GM19025 (cell line): ENCODE results near the gene PXMP4.
"Not testable (repeated sequence)": the region's sequence is repeated elsewhere in the genome, so short reads cannot be mapped to it uniquely, and the experiment has no call there.

Experiments
- ATAC-seq: cut with Tn5 transposase; IDR thresholded peaks from one replicate; pipeline ENCODE4 v1.9.1; 2021; ENCODE audit warnings: mild to moderate bottlenecking, low read depth, moderate library complexity; ENCODE audit not compliant: unreplicated experiment

The PXMP4 gene

GRCh38 chr20:33719989-33720709, at the start of gene PXMP4:
Gene PXMP4, minus strand, starts transcription at chr20:33720310. Its CDS starts 103 bp downstream, at chr20:33720207.
- peak; percentile 97 for ATAC-seq

- ATAC-seq: no peak
These were observed 48.9 kb upstream of the PXMP4 start for GRCh38 chr20:33769043-33769442.

GRCh38 chr20:33767777-33768138, 47.6 kb upstream of the PXMP4 start:
- no peak for ATAC-seq

- no peak for ATAC-seq
These were observed 46.6 kb upstream of the PXMP4 start for GRCh38 chr20:33766686-33767085.

GRCh38 chr20:33765592-33765991, 45.5 kb upstream of the PXMP4 start:
- ATAC-seq: no peak

GRCh38 chr20:33765099-33765498, 45.0 kb upstream of the PXMP4 start:
- no peak for ATAC-seq

GRCh38 chr20:33761698-33762250, 41.7 kb upstream of the PXMP4 start:
- no peak for ATAC-seq

- ATAC-seq: no peak
These were observed 37.3 kb upstream of the PXMP4 start for GRCh38 chr20:33757458-33757857.

GRCh38 chr20:33757046-33757445, 36.9 kb upstream of the PXMP4 start:
- ATAC-seq: no peak

- not testable (repeated sequence) for ATAC-seq
These were observed 35.9 kb upstream of the PXMP4 start for GRCh38 chr20:33755936-33756490.

GRCh38 chr20:33753763-33754162, 33.7 kb upstream of the PXMP4 start:
- ATAC-seq: no peak

GRCh38 chr20:33753143-33753542, 33.0 kb upstream of the PXMP4 start:
- no peak for ATAC-seq

GRCh38 chr20:33751775-33752174, 31.7 kb upstream of the PXMP4 start:
- ATAC-seq: no peak

GRCh38 chr20:33746325-33746998, 26.4 kb upstream of the PXMP4 start:
- no peak for ATAC-seq

- no peak for ATAC-seq
These were observed 24.8 kb upstream of the PXMP4 start for GRCh38 chr20:33744773-33745385.

- ATAC-seq: no peak
These were observed 24.1 kb upstream of the PXMP4 start for GRCh38 chr20:33744181-33744580.

GRCh38 chr20:33740189-33740588, 20.1 kb upstream of the PXMP4 start:
- ATAC-seq: no peak

GRCh38 chr20:33739493-33739892, 19.4 kb upstream of the PXMP4 start:
- ATAC-seq: no peak

- no peak for ATAC-seq
These were observed 16.9 kb upstream of the PXMP4 start for GRCh38 chr20:33736962-33737361.

GRCh38 chr20:33733654-33734576, 13.8 kb upstream of the PXMP4 start:
- no peak for ATAC-seq
